Esophagus (tissue), 2 donors: ENCODE data around the gene POTEF. TPM values are rescaled to one million over a fixed set of nuclear protein-coding genes. Genes with fewer than 3 reads are reported as not detected.
"Not testable (repeated sequence)": the region's sequence is repeated elsewhere in the genome, so short reads cannot be mapped to it uniquely, and the experiment has no call there.

Experiments used
- H3K27ac ChIP-seq, 2 donors: one replicate each; pipeline ENCODE4 v1.5.1; 2013; ENCODE audit warnings: low read depth in 2 of 2, mild to moderate bottlenecking in 2 of 2, inconsistent platforms in 1 of 2, low read length in 1 of 2, moderate library complexity in 1 of 2
- H3K27me3 ChIP-seq, 2 donors: one replicate each; pipeline ENCODE4 v1.6.1; 2013; ENCODE audit warnings: low read length in 2 of 2, control low read depth in 1 of 2, mild to moderate bottlenecking in 1 of 2; ENCODE audit not compliant: insufficient read depth in 2 of 2, control insufficient read depth in 1 of 2
- H3K36me3 ChIP-seq, 2 donors: one replicate each; pipeline ENCODE4 v1.6.1; 2013; ENCODE audit warnings: low read length in 1 of 2; ENCODE audit not compliant: control insufficient read depth in 2 of 2, insufficient read depth in 2 of 2
- H3K4me1 ChIP-seq, 2 donors: one replicate each; pipeline ENCODE4 v1.6.1; 2013; ENCODE audit warnings: low read length in 1 of 2; ENCODE audit not compliant: control insufficient read depth in 2 of 2, insufficient read depth in 2 of 2
- H3K4me3 ChIP-seq, 2 donors: one replicate each; pipeline ENCODE4 v1.5.1; 2013; ENCODE audit warnings: low read length in 2 of 2, mild to moderate bottlenecking in 2 of 2, low read depth in 1 of 2, moderate library complexity in 1 of 2
- H3K9me3 ChIP-seq, 2 donors: one replicate each; pipeline ENCODE4 v1.6.1; 2013; ENCODE audit warnings: mild to moderate bottlenecking in 2 of 2, low read depth in 1 of 2, low read length in 1 of 2, moderate library complexity in 1 of 2; ENCODE audit not compliant: control insufficient read depth in 2 of 2, insufficient read depth in 1 of 2
- WGBS, 2 donors: extraction: QIAGEN DNeasy Blood & Tissue Kit; methylation state at CpG; one replicate each; pipeline ENCODE4 v1.1.7; 2013; 5-methylcytosine and 5-hydroxymethylcytosine counted together
- polyA plus RNA-seq, 2 donors: library from polyadenylated mRNA; stranded (reverse); fragments of 200-250 nt; gene quantifications; one replicate each; pipeline ENCODE4 v1.2.3, GENCODE V29; 2013
- donor health status: healthy with polysubstance abuse.
- donor health status: Bipolar disorder and iron deficiency.

The POTEF gene
- polyA plus RNA-seq, 2 donors: not detected

DNA sequence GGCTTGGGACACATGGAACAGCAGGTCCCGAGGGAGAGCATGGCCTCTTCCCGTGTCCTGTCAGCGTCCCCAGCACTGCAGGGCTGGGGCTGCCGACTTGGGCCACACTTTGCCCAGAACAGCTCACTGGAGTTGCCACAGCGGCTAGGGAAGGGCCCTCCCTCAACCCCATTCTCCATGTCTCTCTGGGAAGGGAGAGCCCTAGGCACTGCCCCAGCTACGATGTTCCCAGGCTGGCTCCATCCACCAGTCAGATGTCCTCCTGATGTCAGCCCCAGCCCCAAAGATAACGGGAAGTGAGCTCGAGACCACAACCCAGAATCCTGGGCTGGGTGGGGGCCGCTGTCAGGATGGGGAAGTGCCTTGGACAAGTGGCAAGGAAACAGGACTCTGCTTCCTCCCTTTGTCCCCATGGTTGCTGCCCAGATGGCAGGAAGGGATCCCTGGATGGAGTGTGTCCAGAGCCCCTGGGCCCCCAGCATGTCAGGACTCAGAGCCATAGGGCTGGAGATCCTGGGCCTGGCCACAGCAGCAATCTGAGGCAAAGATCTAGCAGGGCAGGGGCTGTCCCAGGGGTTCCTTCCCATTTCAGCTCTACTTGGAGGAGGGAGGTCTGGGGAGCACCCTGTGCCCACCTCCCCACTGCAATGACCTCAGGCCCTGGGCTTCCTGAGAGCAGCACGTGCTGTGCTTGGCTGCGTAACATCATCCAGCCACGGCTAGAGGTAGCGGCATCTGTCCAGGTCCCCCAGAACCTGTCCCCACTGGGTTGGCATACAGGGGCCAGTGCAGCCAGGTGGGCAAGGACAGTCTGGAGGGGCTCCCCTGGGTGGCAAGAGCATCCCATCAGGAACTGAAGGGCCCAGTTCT lies 13.6 kb upstream of the POTEF start:
- H3K36me3 ChIP-seq, H3K9me3 ChIP-seq, H3K4me1 ChIP-seq, H3K4me3 ChIP-seq, H3K27ac ChIP-seq, H3K27me3 ChIP-seq: not testable (repeated sequence)
- WGBS, 2 donors: 86 to 90% methylated on average over 12 to 13 of the region's 13 CpGs

DNA sequence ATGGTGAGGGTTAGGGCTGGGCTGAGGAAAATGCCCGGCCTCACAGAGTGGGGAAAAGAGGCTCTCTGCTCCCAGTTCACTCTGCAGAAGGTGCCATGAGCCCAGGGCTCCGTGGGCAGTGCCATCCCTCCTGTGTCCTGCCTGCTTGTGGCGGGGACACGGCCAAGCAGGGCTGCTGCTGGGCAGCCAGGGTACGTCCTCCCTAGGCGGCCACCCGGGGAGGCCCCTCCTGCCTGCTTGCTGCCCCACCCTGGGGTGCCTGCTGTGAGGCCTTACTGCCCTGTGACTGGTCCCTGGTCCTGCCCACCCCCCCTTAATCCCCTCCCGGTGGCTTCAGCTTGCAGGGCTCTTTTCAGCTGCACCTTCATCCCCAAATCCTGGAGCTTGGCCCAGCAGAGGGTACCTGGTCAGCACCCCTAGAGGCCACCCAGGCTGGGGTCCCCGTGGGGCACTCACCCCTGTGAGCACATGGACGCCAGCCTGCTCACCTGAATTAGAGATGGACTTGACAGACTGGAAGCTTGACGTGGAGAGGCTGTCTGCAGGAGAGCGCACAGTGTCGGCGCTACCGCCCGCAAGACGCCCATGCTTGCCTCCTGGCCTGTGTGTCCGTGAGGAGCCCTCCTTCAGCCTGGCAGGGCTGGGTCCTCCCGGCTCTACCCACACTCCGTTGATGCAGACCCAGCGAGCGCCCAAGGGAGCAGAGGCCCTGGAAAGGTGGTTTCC lies 12.8 kb upstream of the POTEF start:
- H3K36me3 ChIP-seq, H3K4me3 ChIP-seq, H3K27ac ChIP-seq, H3K27me3 ChIP-seq, H3K4me1 ChIP-seq, H3K9me3 ChIP-seq: not testable (repeated sequence)
- 87 to 90% methylated on average over 11 to 18 of the region's 22 CpGs for WGBS, 2 donors

DNA sequence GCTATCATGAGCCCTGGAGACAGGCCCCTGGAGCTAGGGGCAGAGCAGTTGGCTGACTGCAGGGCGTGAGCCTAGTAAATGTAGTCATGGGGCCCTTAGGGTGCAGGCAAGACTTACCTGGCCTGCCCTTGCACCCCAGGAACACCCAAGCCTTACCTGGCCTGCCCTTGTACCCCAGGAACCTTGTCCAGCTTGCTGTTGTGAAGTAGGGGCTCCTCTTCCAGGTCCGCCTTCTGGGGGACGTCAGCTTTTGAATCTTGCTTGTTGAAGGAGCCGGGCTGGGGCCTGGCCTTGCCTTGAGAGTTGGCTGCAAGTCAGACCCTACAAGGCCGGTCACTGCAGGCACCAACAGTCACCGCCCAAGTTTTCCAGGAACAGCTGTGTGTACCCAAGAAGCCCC lies 12.0 kb upstream of the POTEF start:
- H3K4me1 ChIP-seq, H3K4me3 ChIP-seq, H3K27ac ChIP-seq, H3K36me3 ChIP-seq, H3K27me3 ChIP-seq, H3K9me3 ChIP-seq: not testable (repeated sequence)
- 95% methylated on average over 4 of the region's 6 CpGs for WGBS, 2 donors

DNA sequence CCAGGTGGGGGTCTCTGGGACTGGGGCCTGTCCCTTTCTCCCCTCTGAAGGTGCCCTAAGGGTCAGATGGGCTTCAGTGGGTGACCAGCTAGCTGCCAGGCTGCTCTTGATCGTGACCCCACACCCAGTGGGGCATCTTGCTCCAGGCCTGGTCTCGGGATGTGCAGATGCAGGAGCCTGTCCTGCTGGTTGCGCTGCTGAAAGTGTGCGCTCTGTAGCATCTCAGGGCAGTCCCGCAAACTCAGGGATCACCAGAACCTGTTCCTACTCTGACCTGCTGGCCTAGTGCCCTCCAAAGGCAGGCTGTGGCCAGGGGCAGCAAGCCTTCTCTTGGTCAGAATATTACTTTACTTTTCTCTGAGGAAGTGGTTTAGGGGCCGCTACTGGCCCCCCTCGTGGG lies 11.5 kb upstream of the POTEF start:
- H3K36me3 ChIP-seq, H3K27ac ChIP-seq, H3K4me3 ChIP-seq, H3K27me3 ChIP-seq, H3K4me1 ChIP-seq, H3K9me3 ChIP-seq: not testable (repeated sequence)
- WGBS, 2 donors: 84 to 85% methylated on average over 5 to 7 of the region's 7 CpGs

DNA sequence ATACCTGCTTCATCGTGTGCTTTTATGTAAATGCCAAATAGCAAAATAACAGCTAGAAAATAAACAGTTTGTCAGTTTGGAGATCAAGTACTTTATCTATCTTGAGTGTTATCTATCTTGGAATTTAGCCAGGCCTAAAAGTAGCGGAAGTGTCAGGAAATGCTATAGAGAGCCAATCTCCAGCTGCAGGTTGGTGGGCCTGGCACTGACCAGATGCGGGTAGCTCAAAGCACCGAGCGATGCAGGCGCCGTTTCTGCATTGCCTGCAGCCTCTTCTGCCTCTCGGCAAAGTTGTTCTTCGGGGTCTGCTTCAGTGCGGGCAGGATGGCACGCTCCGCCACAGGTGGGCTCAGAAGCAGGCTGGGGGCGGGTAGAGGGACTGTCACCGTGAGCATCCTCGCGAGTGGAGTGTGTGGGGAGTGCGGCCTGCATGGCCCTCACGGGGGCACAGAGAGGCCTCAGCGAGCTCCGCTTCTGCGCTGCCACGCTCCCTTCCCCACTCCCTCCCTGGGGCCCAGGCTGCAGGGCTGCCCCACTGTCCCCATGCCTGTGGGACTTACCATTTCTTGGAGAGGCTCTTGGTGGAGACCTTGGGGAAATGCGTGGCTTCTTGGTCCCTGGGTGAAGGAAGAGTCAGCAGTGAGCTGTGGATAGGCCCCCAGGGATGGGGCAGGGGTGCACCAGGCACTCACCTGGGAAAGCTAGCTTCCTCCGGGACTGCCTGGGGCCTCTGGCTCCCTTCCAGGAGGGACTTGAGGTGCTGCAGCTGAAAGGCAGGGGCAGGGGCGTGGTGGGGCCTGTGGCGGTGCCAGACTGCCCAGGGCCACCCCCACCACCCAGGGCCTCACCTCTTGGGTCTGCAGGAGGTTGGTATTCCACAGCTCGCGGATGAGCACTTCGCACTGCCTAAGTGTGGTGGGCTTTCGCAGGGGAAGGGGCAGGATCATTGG lies 10.6 kb upstream of the POTEF start:
- WGBS, 2 donors: 85 to 90% methylated on average over 16 to 27 of the region's 30 CpGs
- not testable (repeated sequence) for H3K36me3 ChIP-seq, H3K27ac ChIP-seq, H3K4me1 ChIP-seq, H3K9me3 ChIP-seq, H3K27me3 ChIP-seq, H3K4me3 ChIP-seq

DNA sequence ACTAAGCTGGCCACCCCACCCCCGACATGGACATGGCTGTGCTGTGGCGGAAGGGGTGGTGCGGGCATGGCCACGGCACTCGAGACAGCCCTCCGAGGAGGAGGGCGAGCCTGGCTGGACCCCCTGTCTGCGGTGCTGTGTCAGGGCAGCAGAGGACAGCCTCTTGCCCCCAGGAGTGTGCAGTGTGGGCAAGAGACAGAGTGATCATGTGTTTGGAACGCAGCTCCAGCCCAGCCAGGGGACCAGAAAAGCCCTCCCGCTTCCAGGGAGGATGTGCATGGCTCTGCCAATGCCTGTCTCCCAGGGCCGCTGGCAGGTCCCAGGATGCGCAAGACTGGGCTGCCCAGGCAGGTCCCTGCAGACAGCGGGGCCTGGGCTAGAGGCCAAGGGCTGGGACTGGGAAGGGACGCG lies 9.8 kb upstream of the POTEF start:
- WGBS, 2 donors: 60 to 70% methylated on average over 14 to 15 of the region's 15 CpGs
- H3K9me3 ChIP-seq, H3K4me3 ChIP-seq, H3K4me1 ChIP-seq, H3K27me3 ChIP-seq, H3K36me3 ChIP-seq, H3K27ac ChIP-seq: not testable (repeated sequence)

DNA sequence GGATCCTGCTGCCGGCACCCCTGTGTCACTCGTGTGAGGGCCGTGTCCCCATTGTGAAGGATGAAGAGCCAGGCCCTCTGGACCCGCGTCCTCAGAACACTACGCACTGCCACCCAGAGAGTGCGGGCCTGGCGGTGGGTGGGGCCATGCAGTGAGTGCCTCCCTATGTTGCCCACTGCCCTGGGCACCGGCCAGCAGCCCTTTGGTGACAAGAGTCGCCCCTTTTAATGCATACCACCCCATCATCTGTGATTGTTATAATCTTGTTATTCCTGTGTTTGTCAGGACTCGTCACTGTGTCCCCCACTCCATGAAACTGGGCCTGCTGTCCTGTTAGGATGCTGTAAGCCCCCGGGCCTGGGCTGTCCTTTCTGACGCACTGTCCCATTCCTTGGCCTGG lies 9.3 kb upstream of the POTEF start:
- 86 to 88% methylated on average over 10 of the region's 13 CpGs for WGBS, 2 donors
- not testable (repeated sequence) for H3K27ac ChIP-seq, H3K9me3 ChIP-seq, H3K4me1 ChIP-seq, H3K27me3 ChIP-seq, H3K4me3 ChIP-seq, H3K36me3 ChIP-seq

DNA sequence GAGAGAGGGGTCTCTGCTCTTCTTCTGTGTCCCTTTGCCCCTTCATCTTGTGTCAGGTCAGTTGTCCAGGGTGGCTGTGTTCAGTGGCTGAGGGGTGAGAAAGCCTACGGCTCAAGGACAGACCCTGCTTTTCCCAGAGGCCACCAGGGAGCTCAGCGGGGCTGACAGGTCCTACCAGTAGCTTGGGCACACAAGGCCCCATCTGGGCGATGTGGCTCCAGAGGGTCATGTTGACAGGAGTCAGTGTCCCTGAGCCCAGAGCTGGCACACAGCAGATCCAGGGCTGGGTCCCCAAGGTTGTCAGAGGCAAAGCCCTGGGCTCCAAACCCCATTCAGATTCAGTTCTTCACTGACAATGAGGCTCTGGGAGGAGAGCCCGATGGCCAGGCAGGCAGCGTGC lies 8.1 kb upstream of the POTEF start:
- not testable (repeated sequence) for H3K27me3 ChIP-seq, H3K4me1 ChIP-seq, H3K9me3 ChIP-seq, H3K27ac ChIP-seq, H3K4me3 ChIP-seq, H3K36me3 ChIP-seq
- 77 to 82% methylated on average over 3 to 5 of the region's 5 CpGs for WGBS, 2 donors

DNA sequence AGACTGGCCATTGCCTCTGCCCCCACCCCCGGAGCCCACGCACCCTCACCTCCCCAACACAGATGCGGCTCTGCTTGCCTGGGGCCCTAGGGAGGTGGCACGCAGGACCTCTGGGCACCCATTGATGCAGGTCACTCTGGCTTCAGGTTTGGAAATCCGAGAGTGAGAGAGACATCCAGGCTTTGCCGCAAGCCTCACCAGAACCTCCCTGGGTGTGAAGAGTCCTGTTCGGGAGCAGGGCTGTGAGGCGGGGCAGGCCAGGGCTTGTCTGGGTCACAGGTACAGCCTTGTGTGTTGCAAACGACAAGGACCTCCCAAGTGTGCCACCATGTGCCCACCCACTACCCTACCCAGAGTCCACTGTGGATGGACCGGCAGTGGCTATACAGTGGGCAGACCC lies 7.5 kb upstream of the POTEF start:
- H3K4me3 ChIP-seq, H3K27me3 ChIP-seq, H3K4me1 ChIP-seq, H3K9me3 ChIP-seq, H3K36me3 ChIP-seq, H3K27ac ChIP-seq: not testable (repeated sequence)
- 77 to 82% methylated on average over 8 to 9 of the region's 10 CpGs for WGBS, 2 donors
